ENCODE results near the gene MVP. TPM values are rescaled to one million over a fixed set of nuclear protein-coding genes. Genes with fewer than 3 reads are reported as not detected.

The MVP gene
- total RNA-seq, 1 donor from 2014 or later = 87.1 TPM

GRCh38 chr16:29852654-29853053, 32.4 kb downstream of the MVP start:
- DNase-seq (ENCODE audit: low read depth) = no peak
- no peak for FAIRE-seq
- Histone ChIP-seq H3K4me3 (ENCODE audit: low read depth, low read length) (no peak overlapping the region), H3K36me3 (ENCODE audit: control insufficient read depth, insufficient read depth, low read length) (peaks cover 2% of the 10 kb centered on the region), H3K27me3 (ENCODE audit: control insufficient read depth, insufficient read depth, low read length) (no peaks in the 10 kb centered on the region)
- TF ChIP-seq CTCF (IDR thresholded peaks at IDR 0.05; ENCODE audit: insufficient read depth, low read length, severe bottlenecking) = no peak

GRCh38 chr16:29854520-29855100, 34.3 kb downstream of the MVP start:
- DNase-seq (ENCODE audit: low read depth) = no peak
- no peaks in the 10 kb centered on the region for H3K27me3 ChIP-seq (ENCODE audit: control insufficient read depth, insufficient read depth, low read length)
- FAIRE-seq = no peak
- H3K36me3 ChIP-seq (ENCODE audit: control insufficient read depth, insufficient read depth, low read length) = peaks cover 4% of the 10 kb centered on the region
- no peak for TF ChIP-seq CTCF (IDR thresholded peaks at IDR 0.05; ENCODE audit: insufficient read depth, low read length, severe bottlenecking)
- no peak overlapping the region for H3K4me3 ChIP-seq (ENCODE audit: low read depth, low read length)

GRCh38 chr16:29857133-29857760, 37.0 kb downstream of the MVP start:
- Histone ChIP-seq H3K27me3 (ENCODE audit: control insufficient read depth, insufficient read depth, low read length) (no peaks in the 10 kb centered on the region), H3K4me3 (ENCODE audit: low read depth, low read length) (no peak overlapping the region), H3K36me3 (ENCODE audit: control insufficient read depth, insufficient read depth, low read length) (peaks cover 12% of the 10 kb centered on the region)
- DNase-seq (ENCODE audit: low read depth) (no peak), FAIRE-seq (no peak)
- no peak for TF ChIP-seq CTCF (IDR thresholded peaks at IDR 0.05; ENCODE audit: insufficient read depth, low read length, severe bottlenecking)

- FAIRE-seq = no peak
- no peak overlapping the region for H3K4me3 ChIP-seq (ENCODE audit: low read depth, low read length)
- peaks cover 12% of the 10 kb centered on the region for H3K36me3 ChIP-seq (ENCODE audit: control insufficient read depth, insufficient read depth, low read length)
- no peak for DNase-seq (ENCODE audit: low read depth)
- no peaks in the 10 kb centered on the region for H3K27me3 ChIP-seq (ENCODE audit: control insufficient read depth, insufficient read depth, low read length)
- TF ChIP-seq CTCF (IDR thresholded peaks at IDR 0.05; ENCODE audit: insufficient read depth, low read length, severe bottlenecking) = no peak
Observed at GRCh38 chr16:29858149-29858849, 38.0 kb downstream of the MVP start.

GRCh38 chr16:29858974-29859373, 38.7 kb downstream of the MVP start:
- FAIRE-seq (no peak), DNase-seq (ENCODE audit: low read depth) (no peak)
- peaks cover 12% of the 10 kb centered on the region for H3K36me3 ChIP-seq (ENCODE audit: control insufficient read depth, insufficient read depth, low read length)
- no peaks in the 10 kb centered on the region for H3K27me3 ChIP-seq (ENCODE audit: control insufficient read depth, insufficient read depth, low read length)
- no peak for TF ChIP-seq CTCF (IDR thresholded peaks at IDR 0.05; ENCODE audit: insufficient read depth, low read length, severe bottlenecking)
- no peak overlapping the region for H3K4me3 ChIP-seq (ENCODE audit: low read depth, low read length)
